HepG2 (cell line): ENCODE results near the gene VPS9D1. TPM values are rescaled to one million over a fixed set of nuclear protein-coding genes. Genes with fewer than 3 reads are reported as not detected.
A peak's percentile ranks its signal among the peaks of the same experiment; 100 is the strongest.

Source experiments
- RNF219 ChIP-seq: sonication (generic); formaldehyde crosslinking; IDR thresholded peaks from 2 replicates; pipeline ENCODE4 v1.5.0; 2020; ENCODE audit warnings: mild to moderate bottlenecking, missing genetic modification reagents
- ZBTB49 ChIP-seq: sonication (generic); formaldehyde crosslinking; IDR thresholded peaks from 2 replicates; pipeline ENCODE4 v1.4.0; 2020; ENCODE audit warnings: missing genetic modification reagents, borderline replicate concordance
- ZIK1 ChIP-seq: sonication (generic); formaldehyde crosslinking; IDR thresholded peaks from 2 replicates; pipeline ENCODE4 v1.5.0; 2020; ENCODE audit warnings: mild to moderate bottlenecking, low read depth, missing genetic modification reagents, borderline replicate concordance
- ZNF577 ChIP-seq: sonication (generic); formaldehyde crosslinking; IDR thresholded peaks from 2 replicates; pipeline ENCODE4 v1.4.0; 2020; ENCODE audit warnings: mild to moderate bottlenecking, low read depth, missing genetic modification reagents, borderline replicate concordance
- ZNF772 ChIP-seq: sonication (generic); formaldehyde crosslinking; IDR thresholded peaks from 2 replicates; pipeline ENCODE4 v1.5.0; 2020; ENCODE audit warnings: mild to moderate bottlenecking, missing genetic modification reagents
- ZNF841 ChIP-seq: sonication (generic); formaldehyde crosslinking; IDR thresholded peaks from 2 replicates; pipeline ENCODE4 v1.8.1; 2023; ENCODE audit warnings: missing genetic modification reagents, borderline replicate concordance
- polyA plus RNA-seq, 8 experiments: library from polyadenylated mRNA; depleted of rRNA in 3 of 8; stranded (reverse) in 7 of 8; unstranded in 1 of 8; fragments of >200 nt; fragmentation: Illumina TruSeq in 4 of 8; extraction: Trizol in 4 of 8; gene quantifications; 2 replicates each; pipeline versions ENCODE4 v1.2.1 to v1.2.3, GENCODE V29; 2011 to 2016; ENCODE audit warnings: low read depth in 4 of 8, missing spikeins in 1 of 8, mixed read lengths in 1 of 8; ENCODE audit not compliant: insufficient read depth in 1 of 8
- total RNA-seq, 5 experiments: library from RNA; depleted of rRNA; stranded (reverse); fragments of >200 nt; fragmentation: Illumina TruSeq; extraction: Trizol; gene quantifications; 2 replicates each; pipeline ENCODE4 v1.2.3, GENCODE V29; 2016; ENCODE audit warnings: low read depth in 1 of 5
- TF ChIP-seq, protein P1 (sequence below): sonication (generic); formaldehyde crosslinking; IDR thresholded peaks from 2 replicates; pipeline ENCODE4 v1.5.0; 2020; ENCODE audit warnings: mild to moderate bottlenecking, missing genetic modification reagents
- TF ChIP-seq, protein P2 (sequence below), 2 experiments: sonication (generic) in 1 of 2; formaldehyde crosslinking in 1 of 2; IDR thresholded peaks; 2 replicates each; pipeline versions ENCODE4 v1.4.0 to v1.6.1; 2016 to 2020; ENCODE audit warnings: borderline replicate concordance in 1 of 2, low read depth in 1 of 2, mild to moderate bottlenecking in 1 of 2, missing genetic modification reagents in 1 of 2
- TF ChIP-seq, protein P3 (sequence below): sonication (generic); formaldehyde crosslinking; conservative IDR thresholded peaks from 2 replicates; pipeline ENCODE4 v1.8.1; 2023; ENCODE audit warnings: missing genetic modification reagents
- TF ChIP-seq, protein P4 (sequence below): fragments of 450-650 bp; IDR thresholded peaks from 2 replicates; pipeline ENCODE4 v1.6.1; 2017
- TF ChIP-seq, protein P5 (sequence below): sonication (generic); formaldehyde crosslinking; IDR thresholded peaks from 2 replicates; pipeline ENCODE4 v1.8.0; 2022; ENCODE audit warnings: missing genetic modification reagents, mild to moderate bottlenecking, moderate library complexity, borderline replicate concordance

The VPS9D1 gene
- total and polyA plus RNA-seq, 2 of the 13 experiments (the other 11 are each of a cell fraction or from before 2014, with no cell fraction given), result 10.1 to 13.2 TPM

DNA sequence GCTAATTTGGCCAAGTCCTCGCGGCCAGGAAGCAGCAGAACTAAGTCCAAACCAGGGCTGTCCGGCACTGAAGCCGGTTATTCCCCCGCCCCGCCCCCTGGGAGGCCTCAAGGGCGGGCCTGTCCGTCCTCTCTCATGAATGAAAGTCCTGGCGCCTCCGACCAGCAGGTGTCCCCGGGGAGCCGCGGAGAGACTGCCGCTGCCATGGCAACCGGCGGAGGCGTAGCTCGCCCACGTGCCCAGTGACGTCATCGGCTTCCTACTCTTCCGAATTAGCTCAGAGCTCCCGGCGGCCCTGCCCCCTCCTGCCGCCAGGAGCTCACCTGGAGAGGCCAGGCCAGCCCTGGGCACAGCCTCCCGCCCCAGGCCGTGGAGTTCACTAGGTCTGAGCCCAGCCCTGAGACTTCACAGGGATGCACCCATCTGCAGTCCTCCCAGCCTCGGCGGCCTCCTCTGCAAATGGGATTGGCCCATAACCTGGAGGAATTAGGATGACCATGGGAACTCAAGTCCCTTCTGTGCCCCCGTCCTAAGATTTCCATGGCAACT, 20.5 kb downstream of the VPS9D1 start (continued):
- TF ChIP-seq, protein P1, sequence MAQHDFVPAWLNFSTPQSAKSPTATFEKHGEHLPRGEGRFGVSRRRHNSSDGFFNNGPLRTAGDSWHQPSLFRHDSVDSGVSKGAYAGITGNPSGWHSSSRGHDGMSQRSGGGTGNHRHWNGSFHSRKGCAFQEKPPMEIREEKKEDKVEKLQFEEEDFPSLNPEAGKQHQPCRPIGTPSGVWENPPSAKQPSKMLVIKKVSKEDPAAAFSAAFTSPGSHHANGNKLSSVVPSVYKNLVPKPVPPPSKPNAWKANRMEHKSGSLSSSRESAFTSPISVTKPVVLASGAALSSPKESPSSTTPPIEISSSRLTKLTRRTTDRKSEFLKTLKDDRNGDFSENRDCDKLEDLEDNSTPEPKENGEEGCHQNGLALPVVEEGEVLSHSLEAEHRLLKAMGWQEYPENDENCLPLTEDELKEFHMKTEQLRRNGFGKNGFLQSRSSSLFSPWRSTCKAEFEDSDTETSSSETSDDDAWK (CRISPR knock-in tag), result no peak
- TF ChIP-seq ZIK1 (CRISPR knock-in tag), result no peak
- TF ChIP-seq, protein P2, sequence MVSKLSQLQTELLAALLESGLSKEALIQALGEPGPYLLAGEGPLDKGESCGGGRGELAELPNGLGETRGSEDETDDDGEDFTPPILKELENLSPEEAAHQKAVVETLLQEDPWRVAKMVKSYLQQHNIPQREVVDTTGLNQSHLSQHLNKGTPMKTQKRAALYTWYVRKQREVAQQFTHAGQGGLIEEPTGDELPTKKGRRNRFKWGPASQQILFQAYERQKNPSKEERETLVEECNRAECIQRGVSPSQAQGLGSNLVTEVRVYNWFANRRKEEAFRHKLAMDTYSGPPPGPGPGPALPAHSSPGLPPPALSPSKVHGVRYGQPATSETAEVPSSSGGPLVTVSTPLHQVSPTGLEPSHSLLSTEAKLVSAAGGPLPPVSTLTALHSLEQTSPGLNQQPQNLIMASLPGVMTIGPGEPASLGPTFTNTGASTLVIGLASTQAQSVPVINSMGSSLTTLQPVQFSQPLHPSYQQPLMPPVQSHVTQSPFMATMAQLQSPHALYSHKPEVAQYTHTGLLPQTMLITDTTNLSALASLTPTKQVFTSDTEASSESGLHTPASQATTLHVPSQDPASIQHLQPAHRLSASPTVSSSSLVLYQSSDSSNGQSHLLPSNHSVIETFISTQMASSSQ (IDR thresholded peaks at IDR 0.05; ENCODE audit: low read depth), result no peak
- TF ChIP-seq, protein P2 (CRISPR knock-in tag; IDR thresholded peaks at IDR 0.05; ENCODE audit: borderline replicate concordance), result peak; percentile 80; the same call in 1 of the 2 replicates
- no peak; the same call in none of the 2 replicates for TF ChIP-seq ZNF772 (CRISPR knock-in tag)
- TF ChIP-seq ZNF577, result no peak; the same call in 1 of the 2 replicates
- TF ChIP-seq, protein P3, sequence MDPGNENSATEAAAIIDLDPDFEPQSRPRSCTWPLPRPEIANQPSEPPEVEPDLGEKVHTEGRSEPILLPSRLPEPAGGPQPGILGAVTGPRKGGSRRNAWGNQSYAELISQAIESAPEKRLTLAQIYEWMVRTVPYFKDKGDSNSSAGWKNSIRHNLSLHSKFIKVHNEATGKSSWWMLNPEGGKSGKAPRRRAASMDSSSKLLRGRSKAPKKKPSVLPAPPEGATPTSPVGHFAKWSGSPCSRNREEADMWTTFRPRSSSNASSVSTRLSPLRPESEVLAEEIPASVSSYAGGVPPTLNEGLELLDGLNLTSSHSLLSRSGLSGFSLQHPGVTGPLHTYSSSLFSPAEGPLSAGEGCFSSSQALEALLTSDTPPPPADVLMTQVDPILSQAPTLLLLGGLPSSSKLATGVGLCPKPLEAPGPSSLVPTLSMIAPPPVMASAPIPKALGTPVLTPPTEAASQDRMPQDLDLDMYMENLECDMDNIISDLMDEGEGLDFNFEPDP (CRISPR knock-in tag), result no peak
- TF ChIP-seq RNF219, result no peak
- TF ChIP-seq, protein P4, sequence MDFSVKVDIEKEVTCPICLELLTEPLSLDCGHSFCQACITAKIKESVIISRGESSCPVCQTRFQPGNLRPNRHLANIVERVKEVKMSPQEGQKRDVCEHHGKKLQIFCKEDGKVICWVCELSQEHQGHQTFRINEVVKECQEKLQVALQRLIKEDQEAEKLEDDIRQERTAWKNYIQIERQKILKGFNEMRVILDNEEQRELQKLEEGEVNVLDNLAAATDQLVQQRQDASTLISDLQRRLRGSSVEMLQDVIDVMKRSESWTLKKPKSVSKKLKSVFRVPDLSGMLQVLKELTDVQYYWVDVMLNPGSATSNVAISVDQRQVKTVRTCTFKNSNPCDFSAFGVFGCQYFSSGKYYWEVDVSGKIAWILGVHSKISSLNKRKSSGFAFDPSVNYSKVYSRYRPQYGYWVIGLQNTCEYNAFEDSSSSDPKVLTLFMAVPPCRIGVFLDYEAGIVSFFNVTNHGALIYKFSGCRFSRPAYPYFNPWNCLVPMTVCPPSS, result no peak
- TF ChIP-seq ZBTB49, result 0 out of 2 replicates have a peak, but pooled peaks have one; percentile 29
- TF ChIP-seq, protein P5, sequence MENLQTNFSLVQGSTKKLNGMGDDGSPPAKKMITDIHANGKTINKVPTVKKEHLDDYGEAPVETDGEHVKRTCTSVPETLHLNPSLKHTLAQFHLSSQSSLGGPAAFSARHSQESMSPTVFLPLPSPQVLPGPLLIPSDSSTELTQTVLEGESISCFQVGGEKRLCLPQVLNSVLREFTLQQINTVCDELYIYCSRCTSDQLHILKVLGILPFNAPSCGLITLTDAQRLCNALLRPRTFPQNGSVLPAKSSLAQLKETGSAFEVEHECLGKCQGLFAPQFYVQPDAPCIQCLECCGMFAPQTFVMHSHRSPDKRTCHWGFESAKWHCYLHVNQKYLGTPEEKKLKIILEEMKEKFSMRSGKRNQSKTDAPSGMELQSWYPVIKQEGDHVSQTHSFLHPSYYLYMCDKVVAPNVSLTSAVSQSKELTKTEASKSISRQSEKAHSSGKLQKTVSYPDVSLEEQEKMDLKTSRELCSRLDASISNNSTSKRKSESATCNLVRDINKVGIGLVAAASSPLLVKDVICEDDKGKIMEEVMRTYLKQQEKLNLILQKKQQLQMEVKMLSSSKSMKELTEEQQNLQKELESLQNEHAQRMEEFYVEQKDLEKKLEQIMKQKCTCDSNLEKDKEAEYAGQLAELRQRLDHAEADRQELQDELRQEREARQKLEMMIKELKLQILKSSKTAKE (CRISPR knock-in tag), result no peak; the same call in 1 of the 2 replicates
- TF ChIP-seq ZNF841, result no peak
